Superior temporal gyrus (tissue), 1 donor: ENCODE measurements around the gene DBI.
"Not testable (repeated sequence)": the region's sequence is repeated elsewhere in the genome, so short reads cannot be mapped to it uniquely, and the experiment has no call there.

Source experiments
- DNase-seq: peaks from one replicate; pipeline ENCODE4 v3.0.0-alpha.2; 2016; ENCODE audit errors: extremely low spot score

The DBI gene

GRCh38 chr2:119402106-119402505, 35.3 kb downstream of the DBI start:
- no peak for DNase-seq

DNA sequence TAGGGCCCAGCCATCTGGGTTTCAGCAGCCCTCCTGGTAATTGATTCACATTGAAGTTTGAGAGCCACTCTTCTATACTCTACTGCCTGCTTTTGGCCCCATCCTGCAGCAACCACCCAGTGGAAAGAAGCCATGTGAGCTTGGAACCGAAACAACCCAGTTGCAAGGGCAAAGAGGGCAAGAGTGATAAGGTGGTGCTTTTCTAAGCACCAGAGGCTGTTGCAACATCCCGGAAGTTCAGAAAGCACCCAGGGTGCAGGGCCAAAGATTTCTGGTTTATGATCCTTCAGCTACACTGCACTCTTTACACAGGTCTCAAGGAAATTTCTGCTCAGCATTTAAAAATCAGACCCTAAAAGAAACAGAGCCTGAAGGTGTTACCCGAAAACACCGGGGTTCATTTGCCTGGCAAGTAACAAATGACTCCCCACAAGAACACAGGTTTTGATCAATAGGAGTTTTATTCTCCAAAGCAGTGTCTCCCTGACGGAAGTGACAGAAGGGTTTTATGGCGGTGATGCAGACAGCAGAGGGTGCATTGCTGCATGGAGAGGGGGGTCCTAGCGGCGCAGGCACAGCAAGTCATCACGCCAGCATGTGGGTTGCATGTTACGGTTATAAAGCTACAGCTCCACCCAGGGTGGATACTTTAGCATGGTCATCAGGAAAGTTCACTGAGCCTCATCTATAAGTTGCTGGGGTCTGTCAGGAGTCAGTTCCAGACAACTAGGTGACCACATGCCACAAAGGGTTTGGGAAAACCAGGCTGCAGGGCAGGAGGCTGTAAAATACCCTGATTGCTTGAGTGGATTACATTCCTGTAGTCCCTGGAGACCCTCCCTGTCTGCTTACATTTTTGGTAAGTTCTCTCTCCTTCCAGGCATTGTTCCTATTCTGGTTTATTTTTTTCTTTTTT, 36.1 kb downstream of the DBI start:
- no peak for DNase-seq

DNA sequence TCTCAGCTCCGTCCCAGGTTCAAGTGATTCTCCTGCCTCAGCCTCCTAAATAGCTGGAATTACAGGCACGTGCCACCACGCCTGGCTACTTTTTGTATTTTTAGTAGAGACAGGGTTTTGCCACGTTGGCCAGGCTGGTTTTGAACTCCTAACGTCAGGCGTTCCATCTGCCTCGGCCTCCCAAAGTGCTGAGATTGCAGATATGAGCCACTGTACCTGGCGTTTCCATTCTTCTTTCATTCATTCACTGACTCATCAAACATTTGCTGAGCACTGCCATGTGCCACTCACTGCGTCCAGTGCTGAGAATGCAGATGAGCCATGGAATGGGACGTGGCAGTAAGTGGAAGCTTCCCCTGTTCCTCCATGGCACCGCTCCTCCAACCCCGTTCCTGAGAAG, 36.8 kb downstream of the DBI start:
- DNase-seq, result not testable (repeated sequence)

DNA sequence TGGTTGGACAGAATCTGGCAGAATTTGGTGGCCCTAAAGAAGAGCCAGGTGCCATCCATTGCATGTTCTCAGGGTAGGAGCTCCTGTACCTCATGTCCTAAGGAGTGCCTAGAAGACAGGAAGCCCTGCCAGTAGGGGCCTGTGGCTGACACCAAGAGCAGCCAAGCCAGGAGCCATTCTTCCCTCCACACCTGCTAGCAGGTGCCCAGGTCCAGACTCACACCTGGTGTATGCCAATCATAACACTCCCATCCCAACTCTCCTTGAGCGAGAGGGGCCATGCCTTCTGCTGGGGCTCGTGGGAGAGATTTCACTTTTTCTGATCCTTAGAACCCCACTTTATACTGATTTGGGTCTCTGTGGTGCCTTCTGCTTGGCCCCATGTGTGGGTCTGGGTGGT, 38.4 kb downstream of the DBI start:
- DNase-seq, result no peak

- peak; percentile 85 for DNase-seq
Observed at GRCh38 chr2:119407430-119408220, 40.8 kb downstream of the DBI start.

- no peak for DNase-seq
Observed at GRCh38 chr2:119408221-119408619, 41.4 kb downstream of the DBI start.

DNA sequence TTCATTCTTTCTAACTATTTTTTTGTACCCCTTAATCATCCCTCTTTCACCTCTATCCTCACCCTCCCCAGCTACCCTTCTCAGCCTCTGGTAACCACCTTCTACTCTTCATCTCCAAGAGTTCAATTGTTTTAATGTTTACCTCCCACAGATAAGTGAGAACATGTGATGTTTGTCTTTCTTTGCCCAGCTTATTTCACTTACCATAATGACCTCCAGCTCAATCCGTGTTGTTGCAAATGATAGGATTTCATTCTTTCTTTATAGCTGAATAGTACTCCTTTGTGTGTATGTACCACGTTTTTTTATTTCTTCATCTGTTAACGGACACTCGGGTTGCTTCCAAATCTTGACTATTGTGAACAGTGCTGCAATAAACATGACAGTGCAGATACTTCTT, 42.7 kb downstream of the DBI start:
- no peak for DNase-seq

- DNase-seq, result no peak
Observed at GRCh38 chr2:119414894-119415293, 48.1 kb downstream of the DBI start.

DNA sequence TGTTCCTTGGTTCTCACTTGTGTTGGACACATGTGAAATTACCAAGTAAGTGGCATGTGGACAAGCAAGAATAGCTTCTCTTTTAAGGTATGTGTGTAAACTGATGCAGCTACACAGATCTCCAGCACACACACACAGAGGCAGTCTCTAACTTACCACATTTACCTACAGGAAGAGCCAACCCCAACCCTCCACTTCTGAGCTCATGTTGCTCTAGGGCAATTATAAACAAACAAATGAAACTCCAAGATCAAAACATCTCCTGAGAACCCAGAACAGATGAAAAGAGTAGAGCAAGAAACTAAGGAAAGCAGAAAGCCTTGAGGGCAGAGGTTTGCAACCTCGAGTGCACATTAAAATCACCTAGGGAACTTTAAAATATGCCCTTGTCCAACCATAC, 48.9 kb downstream of the DBI start:
- DNase-seq, result no peak

- no peak for DNase-seq
Observed at GRCh38 chr2:119416299-119416923, 49.6 kb downstream of the DBI start.

DNA sequence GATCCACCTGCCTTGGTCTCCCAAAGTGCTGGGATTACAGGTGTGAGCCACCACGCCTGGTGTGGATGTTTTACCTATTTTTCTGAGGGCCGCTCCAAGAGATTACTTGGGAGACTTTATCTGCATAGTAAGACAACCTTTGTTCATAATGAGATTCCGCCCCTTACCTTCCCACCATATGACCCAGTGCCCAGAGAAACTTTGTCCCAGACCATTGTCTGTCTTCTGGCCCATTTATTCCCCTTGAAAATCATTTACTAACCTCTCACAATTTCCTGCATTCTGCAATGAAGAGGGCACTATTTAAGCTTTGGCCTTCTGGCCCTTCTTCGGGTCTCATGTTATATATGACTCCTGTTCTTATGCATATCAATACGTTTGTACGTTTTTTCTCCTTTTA, 51.1 kb downstream of the DBI start:
- DNase-seq, result no peak

DNA sequence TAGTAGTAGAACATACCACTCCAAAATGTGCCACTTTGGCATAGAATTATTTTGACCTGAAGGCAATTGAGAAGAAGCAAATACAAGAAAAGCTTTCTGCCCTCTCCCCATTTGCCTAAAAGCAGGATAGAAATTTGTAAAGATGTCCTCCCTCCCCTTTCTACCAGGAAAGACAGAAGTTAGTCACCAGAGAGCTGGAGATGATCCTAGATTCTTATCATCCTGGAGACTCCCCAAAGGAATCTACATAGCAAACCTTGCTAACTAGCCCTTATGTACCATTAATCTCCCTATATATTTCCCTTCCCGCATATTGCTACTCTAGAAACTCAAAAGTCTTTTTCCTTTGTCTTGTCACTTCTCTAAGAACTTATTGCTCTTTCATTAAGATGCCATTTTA, 52.3 kb downstream of the DBI start:
- DNase-seq, result no peak

DNA sequence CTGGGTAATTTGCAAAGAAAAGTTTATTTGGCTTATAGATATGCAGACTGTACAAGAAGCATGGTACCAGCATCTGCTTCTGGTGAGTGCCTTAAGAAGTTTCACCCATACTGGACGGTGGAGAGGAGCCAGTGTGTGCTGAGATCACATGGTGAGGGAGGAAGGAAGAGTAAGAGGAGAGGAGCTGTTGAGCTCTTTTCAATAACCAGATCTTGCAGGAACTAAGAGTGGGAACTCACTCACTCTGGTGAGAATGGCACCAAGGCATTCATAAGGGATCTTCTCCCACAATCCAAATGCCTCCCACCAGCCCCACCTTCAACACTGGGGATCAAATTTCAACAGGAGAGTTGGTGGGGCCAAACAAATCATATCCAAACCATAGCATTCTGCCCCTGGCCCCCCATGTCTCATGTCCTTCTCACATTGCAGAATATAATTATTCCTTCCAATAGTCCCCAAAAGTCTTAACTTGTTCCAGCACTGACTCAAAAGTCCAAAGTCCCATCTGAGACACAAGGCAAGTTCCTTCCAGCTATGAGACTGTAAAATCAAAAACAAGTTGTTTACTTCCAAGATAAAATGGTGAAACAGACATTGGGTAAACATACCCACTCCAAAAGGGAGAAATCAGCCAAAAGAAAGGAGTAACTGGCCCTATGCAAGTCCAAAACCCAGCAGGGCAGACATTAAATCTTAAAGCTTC, 53.2 kb downstream of the DBI start:
- no peak for DNase-seq

DNA sequence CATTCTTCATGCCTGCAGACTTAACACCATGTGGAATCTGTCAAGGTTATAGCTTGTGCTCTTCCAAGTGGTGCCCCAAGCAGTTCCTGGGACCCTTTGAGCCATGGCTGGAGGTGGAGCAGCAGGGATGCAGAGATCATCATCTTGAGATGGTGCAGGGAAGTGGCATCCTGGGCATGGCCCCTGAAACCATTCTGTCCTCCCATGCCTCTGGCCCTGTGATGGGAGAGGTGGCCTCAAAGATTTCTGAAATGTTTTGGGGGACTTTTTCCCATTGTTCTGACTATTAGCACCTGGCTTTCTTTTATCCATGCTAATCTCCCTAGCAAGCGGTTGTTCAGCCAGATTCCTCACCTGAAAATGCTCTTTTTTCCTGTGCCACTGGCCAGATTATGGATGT, 54.5 kb downstream of the DBI start:
- DNase-seq, result no peak

DNA sequence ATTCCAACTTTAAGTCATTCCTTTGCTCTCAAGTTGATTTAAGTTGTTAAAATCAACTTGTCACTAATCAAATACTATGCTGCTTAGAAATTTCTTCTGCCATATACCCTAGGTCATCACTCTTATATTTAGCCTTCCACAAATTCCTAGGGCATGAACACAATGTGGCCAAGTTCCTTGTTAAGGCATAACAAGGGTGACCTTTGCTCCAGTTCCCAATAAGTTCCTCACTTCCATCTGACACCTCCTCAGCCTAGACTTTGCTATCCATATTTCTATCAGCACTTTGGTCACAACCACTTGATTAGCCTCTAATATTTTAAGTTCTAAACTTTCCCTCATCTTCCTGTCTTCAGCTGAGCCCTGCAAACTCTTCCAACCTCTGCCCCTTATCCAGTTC, 55.0 kb downstream of the DBI start:
- DNase-seq, result no peak
